ENCODE measurements around the gene CES2.

- TF ChIP-seq, protein P1, sequence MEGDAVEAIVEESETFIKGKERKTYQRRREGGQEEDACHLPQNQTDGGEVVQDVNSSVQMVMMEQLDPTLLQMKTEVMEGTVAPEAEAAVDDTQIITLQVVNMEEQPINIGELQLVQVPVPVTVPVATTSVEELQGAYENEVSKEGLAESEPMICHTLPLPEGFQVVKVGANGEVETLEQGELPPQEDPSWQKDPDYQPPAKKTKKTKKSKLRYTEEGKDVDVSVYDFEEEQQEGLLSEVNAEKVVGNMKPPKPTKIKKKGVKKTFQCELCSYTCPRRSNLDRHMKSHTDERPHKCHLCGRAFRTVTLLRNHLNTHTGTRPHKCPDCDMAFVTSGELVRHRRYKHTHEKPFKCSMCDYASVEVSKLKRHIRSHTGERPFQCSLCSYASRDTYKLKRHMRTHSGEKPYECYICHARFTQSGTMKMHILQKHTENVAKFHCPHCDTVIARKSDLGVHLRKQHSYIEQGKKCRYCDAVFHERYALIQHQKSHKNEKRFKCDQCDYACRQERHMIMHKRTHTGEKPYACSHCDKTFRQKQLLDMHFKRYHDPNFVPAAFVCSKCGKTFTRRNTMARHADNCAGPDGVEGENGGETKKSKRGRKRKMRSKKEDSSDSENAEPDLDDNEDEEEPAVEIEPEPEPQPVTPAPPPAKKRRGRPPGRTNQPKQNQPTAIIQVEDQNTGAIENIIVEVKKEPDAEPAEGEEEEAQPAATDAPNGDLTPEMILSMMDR (conservative IDR thresholded peaks at IDR 0.05; ENCODE audit: low read depth, low read length): no peak
- TF ChIP-seq EZH2 (IDR thresholded peaks at IDR 0.05; ENCODE audit: borderline replicate concordance, low read depth, low read length, poor library complexity, severe bottlenecking): no peak
Measured at GRCh38 chr16:66950437-66950836, 15.1 kb downstream of the CES2 start.

Data from A673 (cell line).